Measurements from ENCODE around the gene PKN1. TPM values are rescaled to one million over a fixed set of nuclear protein-coding genes. Genes with fewer than 3 reads are reported as not detected.
"Not testable (repeated sequence)": the region's sequence is repeated elsewhere in the genome, so short reads cannot be mapped to it uniquely, and the experiment has no call there.

PKN1 gene
- total RNA-seq, 2 donors from 2014 or later: 29.3 to 49.6 TPM

GRCh38 chr19:14446336-14447036 is 13.4 kb downstream of the PKN1 start:
- intact Hi-C loops (cut with DNase I, micrococcal nuclease): no loop called here
- ATAC-seq (peak; percentile 31), DNase-seq (no peak)

- DNase-seq (no peak), ATAC-seq (no peak)
- intact Hi-C loops (cut with DNase I, micrococcal nuclease): no loop called here
These were observed 16.2 kb downstream of the PKN1 start for GRCh38 chr19:14449321-14449720.

- intact Hi-C loops (cut with DNase I, micrococcal nuclease): no loop called here
- DNase-seq (no peak), ATAC-seq (peak; percentile 38)
These were observed 17.2 kb downstream of the PKN1 start for GRCh38 chr19:14450168-14450874.

- ATAC-seq: no peak
These were observed 17.8 kb downstream of the PKN1 start for GRCh38 chr19:14450876-14451275.

GRCh38 chr19:14452303-14452702 is 19.2 kb downstream of the PKN1 start:
- intact Hi-C loops (cut with DNase I, micrococcal nuclease); DNase-seq; ATAC-seq: not testable (repeated sequence)

More at GRCh38 chr19:14450876-14451275, 17.8 kb downstream of the PKN1 start:
- no peak for DNase-seq
- intact Hi-C loops (cut with DNase I, micrococcal nuclease): no loop called here

- intact Hi-C loops (cut with DNase I, micrococcal nuclease): no loop called here
- ATAC-seq: no peak
- DNase-seq: no peak
These were observed 26.6 kb downstream of the PKN1 start for GRCh38 chr19:14459703-14460102.

- ATAC-seq (no peak), DNase-seq (no peak)
- intact Hi-C loops (cut with DNase I, micrococcal nuclease): no loop called here
These were observed 27.8 kb downstream of the PKN1 start for GRCh38 chr19:14460935-14461334.

GRCh38 chr19:14462401-14462800 is 29.3 kb downstream of the PKN1 start:
- intact Hi-C loops (cut with DNase I, micrococcal nuclease); DNase-seq; ATAC-seq: not testable (repeated sequence)

- DNase-seq: no peak
- no peak for ATAC-seq
- intact Hi-C loops (cut with DNase I, micrococcal nuclease): no loop called here
These were observed 30.6 kb downstream of the PKN1 start for GRCh38 chr19:14463747-14464146.

GRCh38 chr19:14467391-14467790 is 34.3 kb downstream of the PKN1 start:
- intact Hi-C loops (cut with DNase I, micrococcal nuclease): no loop called here
- DNase-seq (no peak), ATAC-seq (no peak)

GRCh38 chr19:14467816-14468215 is 34.7 kb downstream of the PKN1 start:
- intact Hi-C loops (cut with DNase I, micrococcal nuclease): no loop called here
- DNase-seq: no peak
- no peak for ATAC-seq

GRCh38 chr19:14470031-14470876 is 37.1 kb downstream of the PKN1 start:
- no peak for DNase-seq
- ATAC-seq: no peak
- intact Hi-C loops (cut with DNase I, micrococcal nuclease): no loop called here

- intact Hi-C loops (cut with DNase I, micrococcal nuclease): no loop called here
- DNase-seq: no peak
- ATAC-seq: no peak
These were observed 38.5 kb downstream of the PKN1 start for GRCh38 chr19:14471436-14472187.

- ATAC-seq (peak; percentile 25), DNase-seq (peak in 1 of 2 donors; percentile 83)
- intact Hi-C loops (cut with DNase I, micrococcal nuclease): no loop called here
These were observed 39.3 kb downstream of the PKN1 start for GRCh38 chr19:14472202-14472938.

- DNase-seq: no peak
- ATAC-seq: no peak
- intact Hi-C loops (cut with DNase I, micrococcal nuclease): no loop called here
These were observed 40.2 kb downstream of the PKN1 start for GRCh38 chr19:14473073-14473977.

GRCh38 chr19:14473978-14474578 is 41.0 kb downstream of the PKN1 start:
- ATAC-seq (peak; percentile 47), DNase-seq (peak in 1 of 2 donors; percentile 64)
- intact Hi-C loops (cut with DNase I, micrococcal nuclease): no loop called here

GRCh38 chr19:14474827-14475226 is 41.7 kb downstream of the PKN1 start:
- intact Hi-C loops (cut with DNase I, micrococcal nuclease): no loop called here
- ATAC-seq (peak; percentile 10), DNase-seq (no peak)

All from left colon (tissue), 2 donors.